GM23338 (cell line): ENCODE measurements around the gene DMD. TPM values are rescaled to one million over a fixed set of nuclear protein-coding genes. Genes with fewer than 3 reads are reported as not detected.

ENCODE experiments used
- ATAC-seq: fragments of 200-7000 bp; cut with Tn5 transposase; 3 replicates; pipeline ENCODE4 v1.9.1; 2020
- DNase-seq: peaks from one replicate; pipeline ENCODE4 v3.0.0-alpha.2; 2015; ENCODE audit warnings: low spot score
- H2AFZ ChIP-seq: fragments of 200-600 bp; sonication (generic); 2 replicates; pipeline ENCODE4 v1.8.0; 2016; ENCODE audit warnings: antibody characterized with exemption, mild to moderate bottlenecking, moderate library complexity
- H3F3A ChIP-seq: fragments of 200-600 bp; sonication (generic); replicated peaks from 2 replicates; pipeline ENCODE4 v1.8.0; 2017; ENCODE audit warnings: antibody characterized with exemption, mixed run types, low read depth
- H3K27ac ChIP-seq: fragments of 200-600 bp; sonication (generic); 2 replicates; pipeline ENCODE4 v1.6.1; 2016; ENCODE audit warnings: low read depth
- H3K27me3 ChIP-seq: fragments of 200-600 bp; sonication (generic); 2 replicates; pipeline ENCODE4 v1.8.0; 2016; ENCODE audit warnings: mild to moderate bottlenecking, mixed run types, moderate library complexity; ENCODE audit not compliant: insufficient read depth
- H3K36me3 ChIP-seq: fragments of 200-600 bp; sonication (generic); 2 replicates; pipeline ENCODE4 v1.8.0; 2016; ENCODE audit warnings: mild to moderate bottlenecking; ENCODE audit not compliant: insufficient read depth
- H3K4me1 ChIP-seq: fragments of 200-600 bp; sonication (generic); 2 replicates; pipeline ENCODE4 v1.8.0; 2016; ENCODE audit warnings: mild to moderate bottlenecking, moderate library complexity; ENCODE audit not compliant: insufficient read depth
- H3K4me2 ChIP-seq: fragments of 200-600 bp; sonication (generic); 2 replicates; pipeline ENCODE4 v1.7.1; 2017; ENCODE audit warnings: mixed run types
- H3K4me3 ChIP-seq: fragments of 200-600 bp; sonication (generic); 2 replicates; pipeline ENCODE4 v1.6.1; 2016; ENCODE audit warnings: mixed run types
- H3K79me2 ChIP-seq: fragments of 200-600 bp; sonication (generic); replicated peaks from 2 replicates; pipeline ENCODE4 v1.8.0; 2017; ENCODE audit warnings: mild to moderate bottlenecking; ENCODE audit not compliant: insufficient read depth
- H3K9me2 ChIP-seq: fragments of 200-600 bp; sonication (generic); 2 replicates; pipeline ENCODE4 v1.8.0; 2017; ENCODE audit not compliant: insufficient read depth
- H4K20me1 ChIP-seq: fragments of 200-600 bp; sonication (generic); replicated peaks from 2 replicates; pipeline ENCODE4 v1.8.0; 2017; ENCODE audit warnings: mild to moderate bottlenecking; ENCODE audit not compliant: insufficient read depth
- H3K27ac Mint-ChIP-seq: 2 replicates; pipeline ENCODE4 v1.8.0; 2020; ENCODE audit warnings: inconsistent platforms, mild to moderate bottlenecking, moderate library complexity, mixed read lengths
- H3K27me3 Mint-ChIP-seq: 3 replicates; pipeline ENCODE4 v1.8.0; 2022; ENCODE audit warnings: low read depth, mild to moderate bottlenecking, moderate library complexity, mixed read lengths, inconsistent platforms; ENCODE audit not compliant: insufficient read depth, poor library complexity
- H3K36me3 Mint-ChIP-seq: 3 replicates; pipeline ENCODE4 v1.8.0; 2021; ENCODE audit warnings: low read depth, mild to moderate bottlenecking, inconsistent platforms, moderate library complexity, mixed read lengths
- H3K4me1 Mint-ChIP-seq: 3 replicates; pipeline ENCODE4 v1.8.0; 2020; ENCODE audit warnings: mild to moderate bottlenecking, inconsistent platforms, mixed read lengths
- H3K4me3 Mint-ChIP-seq: 3 replicates; pipeline ENCODE4 v1.8.0; 2021; ENCODE audit warnings: moderate library complexity, mild to moderate bottlenecking, inconsistent platforms, mixed read lengths
- H3K9me3 Mint-ChIP-seq: 3 replicates; pipeline ENCODE4 v1.8.0; 2020; ENCODE audit warnings: moderate library complexity, mild to moderate bottlenecking, inconsistent platforms, mixed read lengths
- CTCF ChIP-seq, 2 experiments: fragments of 200-600 bp in 1 of 2; sonication (generic) in 1 of 2; conservative IDR thresholded peaks; 2 replicates each; pipeline versions ENCODE4 v1.5.1 to v1.6.1; 2016 to 2017; ENCODE audit warnings: antibody characterized with exemption in 2 of 2, low read depth in 2 of 2, mild to moderate bottlenecking in 2 of 2, moderate library complexity in 1 of 2
- EZH2 ChIP-seq: fragments of 200-600 bp; sonication (generic); IDR thresholded peaks from one replicate; pipeline ENCODE4 v1.8.0; 2017; ENCODE audit warnings: antibody characterized with exemption, mild to moderate bottlenecking, low read depth; ENCODE audit not compliant: unreplicated experiment
- EZH2phosphoT487 ChIP-seq: fragments of 200-600 bp; sonication (generic); IDR thresholded peaks from one replicate; pipeline ENCODE4 v1.8.1; 2018; ENCODE audit warnings: antibody characterized with exemption; ENCODE audit not compliant: unreplicated experiment
- NANOG ChIP-seq: IDR thresholded peaks from 2 replicates; pipeline ENCODE4 v1.6.1; 2016; ENCODE audit warnings: antibody characterized with exemption, borderline replicate concordance
- POLR2AphosphoS5 ChIP-seq: IDR thresholded peaks from 2 replicates; pipeline ENCODE4 v1.6.1; 2016; ENCODE audit warnings: antibody characterized with exemption, low read depth
- STAT1 ChIP-seq: IDR thresholded peaks from one replicate; pipeline ENCODE4 v1.6.1; 2016; ENCODE audit warnings: antibody characterized with exemption; ENCODE audit not compliant: unreplicated experiment
- ZNF331 ChIP-seq: fragments of 250-450 bp; sonication (Bioruptor Pico); IDR thresholded peaks from 2 replicates; pipeline ENCODE4 v1.5.0; 2020; ENCODE audit warnings: low read depth, mild to moderate bottlenecking, moderate library complexity
- ZNF462 ChIP-seq: fragments of 250-450 bp; sonication (Bioruptor Pico); IDR thresholded peaks from 2 replicates; pipeline ENCODE4 v1.5.0; 2020; ENCODE audit warnings: mild to moderate bottlenecking, moderate library complexity
- polyA plus RNA-seq: library from polyadenylated mRNA; unstranded; fragments of >200 nt; fragmentation: Nextera tagmentation; extraction: Ambion mirVana; gene quantifications from 2 replicates; pipeline ENCODE4 v1.2.1, GENCODE V29; 2016
- total RNA-seq: library from RNA; depleted of rRNA; stranded (reverse); fragments of >200 nt; shearing (Covaris generic); gene quantifications from 2 replicates; pipeline ENCODE4 v1.2.3, GENCODE V29; 2014

DMD gene
- total and polyA plus RNA-seq, 2 experiments from 2014 or later: 4.5 to 7.6 TPM

- TF ChIP-seq ZNF462 (CRISPR knock-in tag): no peak
- no peak for TF ChIP-seq CTCF (conservative IDR thresholded peaks at IDR 0.05; ENCODE audit: low read depth in 2 of 2)
- no peak for TF ChIP-seq EZH2
- TF ChIP-seq POLR2AphosphoS5: no peak
- no peak for TF ChIP-seq NANOG
- TF ChIP-seq STAT1: no peak
- no peak for TF ChIP-seq EZH2phosphoT487
Observed at GRCh38 chrX:31367816-31368215, 1843.5 kb downstream of the DMD start (continued).

GRCh38 chrX:31366041-31366440, 1845.3 kb downstream of the DMD start:
- ATAC-seq (no peak), DNase-seq (no peak)
- Histone ChIP-seq H3K4me1 (no peaks in the 10 kb centered on the region), H3K27me3 (no peaks in the 10 kb centered on the region), H4K20me1 (no peaks in the 10 kb centered on the region), H3K9me2 (no peaks in the 10 kb centered on the region), H3K4me3 (no peak overlapping the region), H3K79me2 (no peaks in the 10 kb centered on the region), H3K4me2 (no peak overlapping the region), H3F3A (no peaks in the 10 kb centered on the region), H3K27ac (no peak overlapping the region), H3K36me3 (no peaks in the 10 kb centered on the region), H2AFZ (no peak overlapping the region)
- Mint-ChIP-seq H3K9me3 (no peaks in the 10 kb centered on the region; the same call in 2 of the 3 replicates), H3K4me3 (no peak overlapping the region), H3K36me3 (no peaks in the 10 kb centered on the region; the same call in 2 of the 3 replicates), H3K27ac (no peak overlapping the region), H3K4me1 (no peaks in the 10 kb centered on the region), H3K27me3 (no peaks in the 10 kb centered on the region)
- no peak for TF ChIP-seq ZNF331 (CRISPR knock-in tag)
